NCI-H146 (cell line): ENCODE results near the gene MARCHF3.
"Not testable (repeated sequence)": the region's sequence is repeated elsewhere in the genome, so short reads cannot be mapped to it uniquely, and the experiment has no call there.

Experiments
- DNase-seq: peaks from one replicate; lab custom pipeline; 2025; lab: John Stamatoyannopoulos, UW

MARCHF3 gene

DNA sequence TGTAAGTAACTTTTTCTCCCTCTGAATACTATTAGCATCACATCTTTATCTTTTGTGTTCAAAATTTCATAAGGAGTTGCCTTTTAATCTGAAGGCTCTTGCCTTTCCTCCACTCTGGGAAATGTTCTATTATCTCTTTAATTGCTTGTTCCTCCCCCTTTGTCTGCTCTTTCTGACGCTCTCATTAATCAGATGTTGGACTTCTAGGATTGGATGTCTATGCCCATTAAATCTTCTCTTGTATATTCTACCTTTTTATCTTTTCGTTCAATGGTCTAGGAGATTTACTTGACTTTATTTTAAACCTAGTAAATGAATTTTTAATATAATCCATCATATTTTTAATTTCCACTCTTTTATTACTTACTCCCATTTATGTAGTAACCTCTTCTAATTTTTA, 76.7 kb downstream of the MARCHF3 start:
- no peak for DNase-seq

DNA sequence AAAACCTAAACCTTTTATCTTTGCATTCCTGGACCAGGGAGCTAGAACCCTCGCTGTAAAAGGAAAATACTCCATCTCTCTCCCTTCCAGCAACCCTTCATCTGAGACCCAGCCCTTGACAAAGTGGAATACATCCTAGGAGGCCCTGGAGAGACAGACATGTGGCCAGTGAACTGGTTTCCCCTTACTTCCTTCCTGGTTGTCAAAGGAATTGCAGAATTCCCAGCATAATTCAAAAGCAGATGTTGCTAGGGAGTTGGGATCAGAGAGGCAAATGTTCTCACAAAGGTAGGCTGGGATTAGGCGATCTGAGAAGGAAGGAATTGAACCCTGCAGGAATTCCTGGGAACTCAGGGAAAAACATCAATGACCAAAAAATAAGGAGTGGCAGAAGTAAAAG, 80.9 kb downstream of the MARCHF3 start:
- DNase-seq, result no peak

DNA sequence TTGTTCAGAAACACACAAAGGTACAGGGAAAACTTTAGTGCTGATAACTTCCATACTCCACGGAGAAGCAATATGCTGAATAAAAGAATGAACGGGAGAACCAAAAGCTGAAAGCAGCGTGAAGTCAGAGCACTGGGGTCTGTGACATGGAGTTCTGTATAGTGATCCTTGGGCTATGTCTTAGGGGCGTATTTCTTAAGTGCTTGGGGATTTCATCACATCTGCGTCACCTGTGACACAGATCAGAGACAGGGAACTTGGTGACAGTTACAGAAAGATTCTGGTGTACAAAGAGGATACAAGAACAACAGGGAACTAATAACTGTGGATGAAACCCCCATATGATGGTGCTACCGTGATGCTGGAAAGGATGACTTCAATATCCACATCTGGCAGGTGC, 81.9 kb downstream of the MARCHF3 start:
- no peak for DNase-seq

DNA sequence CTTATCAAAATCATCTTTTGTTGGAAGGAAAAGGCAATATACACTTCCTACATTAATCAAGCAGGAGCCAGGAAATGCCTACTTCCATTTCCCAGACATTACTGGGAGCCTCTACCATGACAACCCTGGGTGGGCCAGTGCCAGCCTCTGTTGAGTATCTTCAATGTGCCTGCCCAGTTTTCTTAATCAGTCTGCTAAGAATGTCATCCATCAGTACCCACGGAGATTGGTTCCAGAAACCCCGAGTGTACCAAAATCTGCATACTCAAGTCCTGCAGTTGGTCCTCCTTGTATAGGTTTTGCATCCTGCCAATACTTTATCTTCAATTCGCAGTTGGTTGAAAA, 82.4 kb downstream of the MARCHF3 start:
- DNase-seq, result no peak

DNA sequence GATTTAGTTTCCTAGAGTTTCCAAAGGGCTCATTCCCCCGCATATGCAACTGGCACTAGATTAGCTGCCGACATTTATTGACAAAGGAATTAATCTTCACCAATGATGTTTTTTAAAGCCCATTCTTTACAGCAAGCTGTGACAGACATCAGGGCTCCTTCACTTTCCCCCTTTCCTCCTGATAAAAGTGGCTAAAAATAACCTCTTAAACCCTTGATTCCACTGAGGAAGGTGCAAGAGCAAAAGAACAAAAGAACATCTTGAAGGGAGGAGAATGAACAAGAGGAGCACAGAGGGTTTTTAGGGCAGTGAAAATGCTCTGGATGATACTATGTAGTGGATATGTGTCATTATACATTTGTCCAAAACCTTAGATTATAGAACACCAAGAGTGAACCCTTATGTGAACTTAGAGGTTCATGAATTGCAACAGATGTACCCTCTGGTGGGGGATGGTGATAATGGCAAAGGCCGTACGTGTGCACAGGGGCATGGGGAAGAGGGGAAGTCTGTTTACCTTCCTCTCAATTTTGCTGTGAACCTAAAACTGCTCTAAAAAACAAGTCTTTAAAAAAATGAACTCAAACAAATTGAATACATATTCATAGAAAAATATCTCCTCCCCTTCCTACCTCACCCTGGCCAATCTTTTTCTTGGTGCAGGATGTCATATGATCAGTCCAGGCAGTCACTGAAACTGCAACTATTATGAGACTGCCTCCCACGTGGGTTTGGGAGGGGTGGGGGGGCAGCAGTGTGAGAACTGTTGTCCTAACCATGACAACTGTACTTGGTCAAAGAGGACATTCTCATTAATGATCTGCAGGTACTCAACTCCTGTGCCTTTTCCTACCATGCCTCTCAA, 83.0 kb downstream of the MARCHF3 start:
- no peak for DNase-seq

DNA sequence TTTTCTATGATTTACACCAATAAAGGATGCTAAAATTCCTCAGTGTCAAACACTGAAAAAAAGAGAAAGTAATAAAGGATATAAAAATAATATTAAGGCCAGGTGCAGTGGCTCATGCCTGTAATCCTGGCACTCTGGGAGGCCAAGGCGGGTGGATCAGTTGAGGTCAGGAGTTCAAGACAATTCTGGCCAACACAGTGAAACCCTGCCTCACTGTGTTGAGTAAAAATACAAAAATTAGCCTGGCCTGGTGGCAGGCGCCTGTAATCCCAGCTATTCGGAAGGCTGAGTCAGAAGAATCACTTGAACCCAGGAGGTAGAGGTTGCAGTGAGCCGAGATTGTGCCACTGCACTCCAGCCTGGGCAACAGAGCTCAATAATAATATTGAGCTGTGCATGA, 87.5 kb downstream of the MARCHF3 start:
- not testable (repeated sequence) for DNase-seq

DNA sequence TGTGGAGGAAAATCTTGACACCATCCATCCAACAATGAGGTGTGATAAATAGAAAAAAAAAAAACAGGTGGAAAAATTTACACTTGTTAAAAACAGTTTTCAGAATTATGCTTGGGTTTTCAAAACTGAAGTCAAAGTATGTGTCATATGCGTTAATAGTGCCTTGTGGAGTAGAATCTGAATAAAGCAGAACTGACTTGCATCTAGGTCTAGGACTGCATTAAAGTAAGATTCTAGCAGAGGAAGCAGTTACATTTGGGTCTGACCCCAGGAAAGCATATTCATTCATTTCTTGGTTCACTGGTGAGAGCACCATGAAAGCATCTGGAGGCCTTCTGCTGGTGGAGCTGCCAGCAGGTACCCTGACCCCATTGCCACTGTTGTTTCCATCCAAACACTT, 89.0 kb downstream of the MARCHF3 start:
- DNase-seq, result no peak

DNA sequence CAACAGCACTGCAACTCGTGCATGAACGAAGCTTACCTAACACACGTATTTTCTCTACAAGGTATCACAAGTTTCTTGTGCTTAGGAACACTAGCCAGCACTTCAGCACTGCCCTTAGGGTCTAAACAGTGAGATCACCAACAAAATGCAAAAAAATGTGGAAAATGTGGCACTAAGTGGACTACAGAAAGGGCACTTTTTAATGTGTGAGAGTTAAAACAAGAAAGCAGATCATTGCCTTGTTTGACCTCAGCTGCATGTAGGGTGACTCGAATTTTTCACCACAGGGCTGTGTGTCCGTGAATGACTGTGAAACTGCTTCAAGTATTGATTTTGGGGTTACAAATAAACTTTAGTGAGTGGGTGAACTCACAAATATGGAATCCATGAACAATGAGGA, 90.5 kb downstream of the MARCHF3 start:
- DNase-seq, result no peak

DNA sequence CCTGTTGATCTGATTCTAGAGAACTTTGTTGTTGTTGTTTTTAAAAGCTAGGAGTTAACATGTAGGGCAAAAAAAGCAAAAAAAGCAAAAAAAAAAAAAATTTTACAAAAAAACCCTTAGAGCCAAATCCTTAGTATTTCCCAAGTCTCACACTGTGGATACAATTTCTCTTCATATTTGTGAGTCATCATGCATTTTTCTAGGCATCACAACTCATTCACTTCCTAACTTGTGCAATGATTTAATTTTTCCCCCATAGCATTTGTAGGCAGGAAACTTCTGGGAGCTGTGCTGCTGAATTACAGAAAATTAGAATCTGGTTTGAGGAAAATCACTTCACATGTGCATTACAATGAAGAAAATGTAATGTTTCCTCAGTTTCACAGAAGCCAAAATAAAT, 91.9 kb downstream of the MARCHF3 start:
- no peak for DNase-seq

DNA sequence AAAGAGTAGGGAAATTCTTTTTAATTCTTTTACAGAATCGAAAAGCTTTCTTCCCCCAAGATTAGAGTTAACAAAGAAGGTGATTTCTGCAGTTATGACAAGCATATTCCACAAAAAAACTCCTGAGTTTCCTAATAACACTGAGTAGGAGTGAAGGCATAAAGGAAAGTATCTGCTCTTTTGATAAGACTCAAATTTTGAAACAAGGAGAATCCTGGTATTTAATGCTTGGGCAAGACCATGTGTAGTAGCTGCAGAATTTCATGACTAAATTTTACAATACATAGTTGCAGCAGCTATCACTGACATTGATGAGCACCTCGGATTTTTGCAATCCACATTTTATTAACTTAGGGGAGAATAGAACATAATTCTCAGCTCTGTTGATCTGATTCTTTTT, 92.6 kb downstream of the MARCHF3 start:
- DNase-seq, result no peak

DNA sequence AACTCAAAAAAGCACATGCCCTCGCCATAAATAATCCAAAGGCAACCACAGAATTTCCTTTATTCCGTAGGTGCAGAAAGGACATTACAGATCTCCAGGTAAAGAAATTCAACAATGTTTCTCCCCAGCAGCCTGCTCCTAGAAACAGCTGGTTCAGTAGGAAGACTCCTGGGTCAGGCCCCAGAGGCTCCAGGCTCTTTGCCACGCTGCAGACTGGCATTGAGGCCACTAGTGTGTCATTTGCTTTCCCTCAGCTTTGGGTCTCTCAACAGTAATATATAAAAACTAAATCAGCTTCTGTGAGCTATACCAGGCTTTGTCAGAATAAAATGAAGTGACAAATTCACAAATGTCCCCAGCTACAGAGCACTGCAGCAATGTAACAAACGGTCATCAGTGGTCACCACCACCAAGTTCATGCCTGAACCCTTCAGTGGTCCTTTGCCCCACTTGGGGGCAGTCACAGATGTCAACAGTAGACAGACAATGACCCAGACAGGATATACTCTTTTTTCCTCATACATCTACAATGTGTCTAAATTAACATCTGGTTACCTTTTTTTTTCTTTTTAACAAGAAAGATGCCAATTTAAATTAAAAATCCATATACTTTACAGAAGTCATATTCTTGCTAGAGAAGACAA, 93.5 kb downstream of the MARCHF3 start:
- no peak for DNase-seq

DNA sequence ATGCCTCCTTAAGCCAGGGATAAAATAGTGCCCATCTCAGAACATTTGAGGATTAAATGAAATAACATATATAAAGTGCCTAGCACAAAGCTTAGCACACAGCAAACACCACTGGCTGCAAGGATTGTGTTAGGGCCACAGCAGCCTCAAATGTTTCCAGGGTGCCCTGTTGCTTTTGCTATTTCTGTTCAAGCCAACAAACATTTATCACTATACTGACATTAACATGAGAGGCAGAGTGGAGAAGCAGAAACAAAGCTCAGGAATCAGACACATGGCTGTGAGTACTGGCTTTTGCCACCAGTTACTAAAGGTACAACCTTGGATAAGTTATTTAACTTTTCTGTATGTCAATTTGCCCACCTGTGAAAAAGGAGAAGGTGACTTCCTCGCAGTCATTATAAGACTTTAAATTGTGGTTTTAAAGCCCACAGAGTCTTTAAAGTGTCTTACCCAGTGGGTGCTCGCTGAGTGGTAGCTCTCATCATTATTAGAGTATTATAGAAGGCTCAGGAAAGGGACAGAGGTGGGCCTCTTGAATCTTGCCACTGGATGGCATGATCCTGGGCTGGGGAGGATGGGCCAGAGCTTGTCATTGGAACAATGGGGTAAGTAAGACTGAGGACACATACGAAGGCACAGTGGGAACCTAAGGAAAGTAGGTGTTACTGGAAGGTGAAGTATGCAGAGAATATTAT, 98.2 kb downstream of the MARCHF3 start:
- no peak for DNase-seq

DNA sequence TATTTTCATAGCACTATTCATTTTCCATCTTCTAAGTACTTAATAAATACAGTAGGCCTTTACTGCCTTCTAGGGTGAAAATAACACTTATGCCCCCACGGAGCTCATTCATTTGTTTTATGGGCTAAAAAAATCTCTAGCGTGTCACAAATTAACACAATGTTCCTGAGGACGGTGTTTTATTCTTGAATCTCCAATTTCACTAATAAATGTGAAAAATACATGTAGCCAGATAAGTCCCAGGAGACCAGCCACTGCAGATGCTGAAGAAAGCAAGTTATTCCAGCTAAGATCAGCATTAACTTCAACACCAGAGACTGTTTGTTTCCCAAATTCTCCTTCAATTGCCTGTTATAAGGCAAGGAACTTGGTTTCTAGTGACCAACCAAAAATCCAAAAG, 102.3 kb downstream of the MARCHF3 start:
- DNase-seq, result no peak

DNA sequence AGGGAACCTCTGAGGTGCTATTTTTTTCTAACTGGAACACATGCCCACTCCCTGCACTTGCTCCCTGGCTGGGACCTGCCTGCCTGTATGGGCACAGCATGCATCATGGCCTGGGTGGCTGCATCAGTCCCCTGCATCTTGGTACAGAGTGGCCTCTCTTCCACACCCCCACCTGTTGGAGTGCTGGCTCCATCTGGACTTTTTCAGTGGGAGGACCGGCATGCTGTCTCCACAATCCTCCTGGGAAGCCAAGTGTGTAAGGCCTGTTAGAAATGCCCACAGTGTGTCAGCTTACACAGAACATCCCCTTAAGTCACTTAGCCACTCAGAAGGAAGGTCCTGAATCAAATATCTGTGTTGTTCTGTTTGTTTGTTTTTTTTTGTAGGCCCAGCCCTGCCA, 102.9 kb downstream of the MARCHF3 start:
- DNase-seq, result no peak

DNA sequence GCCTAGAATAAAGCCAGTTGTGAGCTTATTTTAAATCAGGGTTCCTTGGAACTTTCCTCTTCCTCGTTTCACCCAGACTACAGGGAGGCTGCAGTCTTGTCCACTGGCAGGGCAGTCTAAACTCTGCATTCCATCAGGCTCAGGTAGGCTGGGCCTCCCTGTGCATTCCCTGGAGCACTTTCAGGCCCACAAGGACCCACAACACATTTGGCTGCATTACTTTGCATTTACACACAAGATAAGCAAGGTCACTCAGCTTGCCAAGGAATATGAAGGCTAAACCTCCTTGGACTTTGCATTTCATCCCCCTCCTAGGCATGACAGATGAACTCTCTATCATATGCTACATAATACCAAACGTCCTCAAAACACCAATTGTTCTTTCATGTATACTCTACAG, 104.2 kb downstream of the MARCHF3 start:
- no peak for DNase-seq

DNA sequence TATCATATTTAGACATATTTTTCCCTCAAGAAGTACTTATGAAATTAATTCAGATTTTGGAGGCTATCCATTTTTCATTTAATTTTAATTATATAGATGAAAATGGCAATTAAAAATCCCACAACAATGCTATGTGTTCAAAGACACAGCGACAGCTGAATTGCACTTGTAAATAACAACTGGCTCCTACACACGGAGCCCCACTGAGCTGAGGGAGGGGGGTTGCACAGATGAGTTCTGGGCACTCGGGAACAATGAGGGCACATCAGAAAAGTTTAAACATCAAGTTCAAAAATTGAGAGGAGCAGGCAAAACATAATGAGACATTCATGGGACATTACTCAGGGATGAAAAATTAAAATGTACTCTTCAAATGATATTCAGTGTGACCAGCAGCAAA, 104.9 kb downstream of the MARCHF3 start:
- no peak for DNase-seq

DNA sequence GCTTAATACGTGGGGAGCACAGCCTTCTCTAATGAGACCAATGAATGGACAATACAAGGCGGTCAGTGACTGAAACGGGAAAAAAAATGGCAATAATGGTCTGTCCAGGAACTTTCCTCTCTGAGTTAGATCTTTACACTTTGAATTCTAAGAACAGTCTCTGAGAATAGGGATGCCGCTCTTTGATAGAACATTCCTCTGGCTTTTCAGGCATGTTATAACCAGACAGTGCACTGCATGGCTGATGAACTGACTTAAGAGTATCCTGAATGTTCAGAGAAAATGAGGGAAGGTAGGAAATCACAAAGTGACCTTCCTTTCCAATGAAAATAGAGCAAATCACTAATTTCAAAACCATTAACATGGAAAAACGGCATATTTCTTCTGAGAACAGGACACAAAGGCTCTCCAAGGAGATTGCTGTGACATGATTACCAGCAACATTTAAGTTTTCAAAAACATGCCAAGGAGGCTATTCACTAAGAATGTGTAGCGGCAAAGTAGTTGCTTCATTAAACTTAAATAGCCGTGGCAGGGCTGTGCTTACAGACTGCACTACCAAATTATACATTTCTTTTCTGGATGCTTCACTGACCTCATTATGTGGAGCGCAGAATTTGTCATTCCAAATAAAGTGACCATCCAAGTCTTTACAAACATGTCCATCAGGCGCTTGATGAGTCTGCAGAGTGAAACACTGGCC, 105.9 kb downstream of the MARCHF3 start:
- DNase-seq, result no peak

DNA sequence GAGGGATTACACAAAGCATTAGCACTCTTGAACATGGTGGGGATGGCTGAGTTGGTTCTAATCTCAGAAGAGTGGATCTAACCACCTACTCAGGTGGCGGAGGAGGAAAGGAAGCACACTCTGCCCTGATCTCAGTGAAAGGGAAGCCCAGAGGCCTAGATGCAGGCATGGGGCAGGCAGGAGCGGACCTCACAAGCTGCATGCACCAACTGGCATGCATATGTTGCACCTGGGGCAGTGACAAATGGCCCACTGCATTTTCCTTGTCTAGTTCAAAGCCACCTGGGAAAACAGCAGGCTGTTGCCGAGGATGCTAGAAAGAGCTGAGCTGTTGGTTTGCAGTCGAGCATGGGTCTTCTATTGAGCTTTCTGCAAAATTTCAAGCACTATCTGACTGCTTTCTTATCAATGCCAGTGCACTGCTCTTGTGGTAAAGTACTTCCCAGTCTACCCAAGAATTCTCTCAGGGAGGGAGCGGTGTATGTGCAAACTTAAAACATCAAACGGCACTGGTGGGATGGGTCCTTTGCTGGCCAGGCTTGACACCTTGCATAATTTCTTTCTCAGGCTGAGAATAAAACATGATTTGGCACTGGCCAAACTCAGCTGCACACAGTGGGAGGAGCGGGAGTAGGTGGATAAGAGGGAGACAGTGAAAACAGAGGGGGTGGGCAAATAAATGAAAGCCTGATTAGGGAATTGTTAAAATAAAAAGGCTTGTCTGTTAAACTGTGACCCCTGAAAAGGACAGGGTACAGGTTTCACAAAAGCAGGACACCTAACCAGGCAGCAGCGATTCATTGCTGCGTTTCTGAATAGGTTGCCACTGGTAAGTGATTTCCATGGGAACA, 108.9 kb downstream of the MARCHF3 start:
- DNase-seq, result no peak

DNA sequence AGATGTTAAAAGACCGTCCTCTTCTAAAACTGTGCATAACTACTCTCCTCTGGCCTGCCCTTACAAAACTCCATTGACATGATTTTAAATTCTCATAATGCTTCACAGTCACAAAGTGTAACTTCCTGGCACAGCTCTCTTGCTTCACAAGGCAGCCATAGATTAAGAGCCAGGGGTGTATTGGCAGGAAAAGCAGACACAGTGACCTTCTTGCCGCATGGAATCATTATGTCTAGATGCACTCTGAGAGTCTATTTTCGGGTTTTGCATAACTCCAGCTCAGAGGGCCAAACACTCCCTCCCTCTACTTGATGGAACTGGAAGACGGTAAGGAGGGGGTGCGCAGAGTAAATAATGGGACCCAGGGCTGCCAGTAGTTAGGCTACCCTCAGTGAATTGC, 110.1 kb downstream of the MARCHF3 start:
- DNase-seq, result no peak

DNA sequence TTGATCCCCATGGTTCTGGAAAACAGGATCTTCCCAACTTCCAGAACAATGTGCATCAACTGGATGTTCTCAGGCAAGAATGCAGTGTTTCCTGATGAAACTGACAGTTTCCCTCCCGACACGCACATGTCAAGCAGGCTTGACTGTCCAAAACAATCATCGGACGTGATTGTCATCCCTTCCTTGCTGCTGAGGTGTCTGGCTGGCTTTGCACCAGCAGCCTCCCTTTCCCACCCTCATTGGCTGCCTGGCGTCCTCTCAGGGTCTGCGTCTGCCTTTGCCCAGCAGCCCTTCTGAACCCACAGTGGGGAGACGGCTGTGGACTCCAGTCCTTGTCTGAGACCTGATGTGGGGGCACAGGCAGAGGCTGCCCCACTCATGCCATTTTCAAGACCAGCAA, 110.8 kb downstream of the MARCHF3 start:
- DNase-seq, result no peak

DNA sequence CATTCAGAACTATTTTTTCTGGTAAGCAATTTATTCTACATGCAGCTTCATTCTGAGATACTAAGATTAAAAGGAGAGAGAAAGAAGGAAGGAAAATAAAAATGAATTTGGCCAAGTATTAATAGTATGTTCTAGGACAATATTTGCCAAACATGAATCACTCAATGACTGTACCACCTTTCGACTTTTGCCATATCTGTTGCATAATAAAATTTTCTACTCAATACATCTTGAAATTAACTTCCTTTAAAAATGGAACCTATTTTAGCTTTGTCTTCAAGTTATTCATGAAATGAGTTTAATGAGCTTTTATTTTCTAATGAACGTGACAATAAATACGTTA, 111.8 kb downstream of the MARCHF3 start:
- no peak for DNase-seq
